NCI-H2196 (cell line): ENCODE measurements around the gene IFTAP.
A peak's percentile ranks its signal among the peaks of the same experiment; 100 is the strongest.
"Not testable (repeated sequence)": the region's sequence is repeated elsewhere in the genome, so short reads cannot be mapped to it uniquely, and the experiment has no call there.

Source experiments
- DNase-seq: peaks from one replicate; lab custom pipeline; 2025; ENCODE audit not compliant: unreplicated experiment; lab: John Stamatoyannopoulos, UW

The IFTAP gene

DNA sequence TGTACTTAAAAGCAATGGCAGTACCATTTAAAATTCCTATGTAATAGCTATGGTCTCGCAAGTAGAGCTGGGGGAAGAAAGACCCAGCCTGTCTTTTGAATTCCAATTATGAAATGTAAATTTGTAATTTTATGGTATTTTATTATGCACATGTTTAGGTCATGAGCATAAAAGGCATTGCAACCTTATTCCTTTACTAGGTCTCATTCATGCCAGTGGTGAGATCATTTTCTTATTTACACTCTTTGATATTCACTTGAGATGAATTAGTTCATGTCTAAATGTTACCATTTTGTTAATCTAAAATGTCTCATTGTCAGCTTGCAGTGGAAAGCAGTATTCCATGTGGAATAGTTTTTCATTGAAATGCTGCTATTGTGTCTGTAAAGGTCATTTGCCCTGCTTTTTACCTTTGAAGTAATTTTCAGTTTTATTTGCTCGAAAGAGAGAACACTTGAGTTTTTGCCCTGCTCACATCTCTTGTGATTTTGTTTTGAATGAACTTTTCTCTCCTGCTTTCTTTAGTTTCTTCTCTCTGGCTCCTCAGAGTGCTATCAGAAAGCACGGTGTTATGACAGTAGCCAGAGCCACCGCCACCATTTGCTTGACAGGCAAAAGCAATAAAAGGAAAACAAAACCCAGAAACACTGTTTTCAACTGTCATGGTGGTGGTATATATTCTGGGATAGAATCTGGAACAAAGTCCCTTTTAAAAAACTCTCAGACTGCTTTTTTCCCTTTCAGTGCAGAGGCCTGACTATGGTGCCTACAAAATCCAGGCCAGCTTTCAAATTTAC lies 41.0 kb downstream of the IFTAP start:
- DNase-seq = no peak

DNA sequence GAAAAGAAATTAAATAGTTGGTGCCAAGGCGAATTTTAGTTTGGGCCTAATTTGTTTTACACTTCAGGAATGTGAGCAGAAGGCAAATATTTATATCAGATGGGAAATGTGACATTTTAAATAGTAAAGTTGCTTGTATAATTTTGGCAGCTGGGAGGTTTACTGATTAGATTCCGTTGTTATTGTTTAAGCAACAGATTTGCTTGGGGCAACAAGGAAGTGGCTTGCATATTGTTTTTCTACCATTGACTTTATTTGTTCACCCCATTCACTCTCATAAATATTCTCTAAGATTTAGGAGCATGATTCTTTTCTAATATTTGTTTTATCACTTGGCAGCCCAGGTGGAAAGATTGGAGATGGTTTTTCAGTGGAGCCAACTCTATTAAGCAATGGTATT lies 44.3 kb downstream of the IFTAP start:
- DNase-seq = no peak

DNA sequence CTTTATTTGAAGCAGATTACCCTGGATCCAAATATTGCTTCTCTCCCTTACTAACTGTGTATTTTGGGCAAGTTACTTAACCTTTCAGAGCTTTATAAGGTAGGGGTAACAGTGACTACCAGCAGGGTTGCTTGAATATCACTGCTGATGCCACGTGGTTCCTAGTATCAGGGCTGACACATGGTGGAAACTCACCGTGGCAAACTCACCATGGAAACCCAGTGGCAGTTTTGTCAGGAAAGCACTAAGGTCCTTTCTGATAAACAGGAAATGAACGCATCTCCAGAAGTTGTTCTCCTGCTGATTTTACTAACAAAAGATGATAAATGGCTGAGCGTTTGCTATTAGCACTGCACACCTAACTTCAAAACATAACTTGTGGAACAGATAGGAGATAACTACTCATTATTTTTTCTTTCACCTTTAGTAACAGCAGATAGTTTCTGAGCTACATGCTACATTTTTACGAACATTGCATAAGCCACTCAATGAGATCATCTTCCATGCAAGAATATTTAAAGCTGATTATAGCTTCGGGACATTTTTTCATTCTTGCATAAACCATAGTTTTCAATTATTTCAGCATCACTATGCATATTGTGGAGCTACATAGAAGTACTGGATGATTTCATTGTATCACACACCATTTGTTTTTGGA lies 63.4 kb downstream of the IFTAP start:
- DNase-seq = no peak

DNA sequence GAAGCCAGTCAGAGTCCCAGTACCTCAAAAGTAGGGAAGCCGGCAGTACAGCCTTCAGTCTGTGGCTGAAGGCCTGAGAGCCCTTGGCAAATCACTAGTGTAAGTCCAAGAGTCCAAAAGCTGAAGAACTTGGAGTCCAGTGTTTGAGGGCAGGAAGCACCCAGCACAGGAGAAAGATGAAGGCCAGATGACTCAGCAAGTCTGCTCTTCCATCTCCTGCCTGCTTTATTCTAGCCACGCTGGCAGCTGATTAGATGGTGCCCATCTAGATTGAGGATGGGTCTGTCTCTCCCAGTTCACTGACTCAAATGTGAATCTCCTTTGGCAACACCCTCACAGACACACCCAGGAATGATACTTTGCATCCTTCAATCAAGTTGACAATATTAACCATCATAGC lies 67.1 kb downstream of the IFTAP start:
- not testable (repeated sequence) for DNase-seq

GRCh38 chr11:36672815-36673450 lies 78.6 kb downstream of the IFTAP start:
- peak; percentile 23 for DNase-seq

DNA sequence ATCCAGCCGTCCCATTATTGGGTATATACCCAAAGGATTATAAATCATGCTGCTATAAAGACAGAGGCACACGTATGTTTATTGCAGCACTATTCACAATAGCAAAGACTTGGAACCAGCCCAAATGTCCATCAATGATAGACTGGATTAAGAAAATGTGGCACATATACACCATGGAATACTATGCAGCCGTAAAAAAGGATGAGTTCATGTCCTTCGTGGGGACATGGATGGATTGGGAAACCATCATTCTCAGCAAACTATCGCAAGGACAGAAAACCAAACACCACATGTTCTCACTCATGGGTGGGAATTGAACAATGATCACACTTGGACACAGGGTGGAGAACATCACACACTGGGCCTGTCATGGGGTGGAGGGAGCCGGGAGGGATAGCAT lies 85.2 kb downstream of the IFTAP start:
- not testable (repeated sequence) for DNase-seq

GRCh38 chr11:36683818-36684217 lies 89.5 kb downstream of the IFTAP start:
- no peak for DNase-seq

GRCh38 chr11:36684840-36685801 lies 90.8 kb downstream of the IFTAP start:
- DNase-seq = no peak

- DNase-seq = no peak
Measured at GRCh38 chr11:36688132-36688531, 93.8 kb downstream of the IFTAP start.

DNA sequence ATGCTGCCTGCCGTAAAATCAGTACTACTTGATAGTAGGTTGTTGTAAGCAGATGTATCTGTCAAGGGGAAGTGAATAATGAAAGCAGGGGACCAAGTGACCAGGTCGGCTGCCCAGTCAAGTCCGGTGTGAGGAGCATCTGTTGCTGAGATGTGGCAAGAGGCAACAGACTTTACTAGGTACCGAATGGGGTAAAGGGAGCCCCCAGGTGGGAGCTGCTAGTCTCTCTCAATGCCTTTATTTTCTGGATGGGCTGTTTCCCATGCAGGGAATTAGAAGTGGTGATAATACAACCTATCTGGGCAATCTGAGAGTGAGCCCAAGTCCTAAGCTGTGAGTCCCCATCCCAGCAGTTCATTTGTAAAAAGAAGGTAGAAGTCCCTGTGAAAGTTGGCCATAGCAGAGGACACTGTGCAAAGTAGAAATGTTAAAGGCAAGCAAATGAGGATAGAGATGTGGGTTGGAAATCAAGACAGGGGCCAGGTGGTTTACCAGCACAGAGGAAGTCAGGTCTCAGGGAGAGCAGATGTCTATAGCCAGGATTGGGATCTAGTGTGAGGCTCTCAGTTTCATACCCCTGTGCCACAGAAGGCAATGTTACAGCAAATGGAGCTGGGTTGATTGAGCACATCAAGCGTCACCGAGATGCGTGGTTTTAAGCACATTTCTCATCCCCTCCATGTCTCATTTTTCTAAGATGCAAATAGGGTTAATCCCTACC lies 94.4 kb downstream of the IFTAP start:
- DNase-seq = no peak

DNA sequence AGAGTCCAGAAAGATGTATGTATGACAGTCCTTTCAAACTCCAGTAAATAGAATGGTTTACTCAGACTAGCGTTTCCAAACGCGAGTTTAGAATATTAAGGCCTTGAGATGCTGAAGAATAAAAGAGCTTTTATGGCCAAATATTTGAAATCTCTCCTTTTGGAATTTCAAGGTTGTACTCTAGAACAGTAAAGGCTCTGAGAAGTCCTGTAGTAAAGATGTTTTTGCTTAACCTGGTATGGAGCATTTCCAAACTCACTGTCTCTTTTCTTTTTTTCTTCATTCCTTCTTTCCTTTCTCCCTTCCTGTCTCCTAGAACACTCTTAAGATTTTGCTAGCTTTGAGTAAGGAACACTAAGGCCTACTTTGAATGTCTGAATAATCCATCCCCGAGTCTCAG lies 95.1 kb downstream of the IFTAP start:
- DNase-seq = no peak

DNA sequence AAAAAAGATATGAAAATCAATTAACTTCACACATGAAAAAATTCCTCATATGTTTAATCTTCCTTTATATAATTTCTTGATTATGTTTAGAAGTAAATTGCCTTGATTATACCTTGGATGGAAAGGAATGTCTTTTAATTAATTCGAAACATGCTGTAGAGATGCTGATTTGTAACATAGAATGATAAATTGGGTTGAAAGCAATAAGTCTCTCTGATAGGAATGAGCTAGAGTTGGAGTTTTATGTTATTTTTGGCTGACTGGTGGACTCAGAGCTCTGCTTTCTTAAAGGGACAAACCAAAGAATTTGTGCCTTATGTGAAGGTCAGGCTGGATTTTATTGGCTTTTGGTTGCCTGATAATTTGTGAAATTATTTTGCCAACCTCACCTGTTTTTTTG lies 98.4 kb downstream of the IFTAP start:
- DNase-seq = no peak

DNA sequence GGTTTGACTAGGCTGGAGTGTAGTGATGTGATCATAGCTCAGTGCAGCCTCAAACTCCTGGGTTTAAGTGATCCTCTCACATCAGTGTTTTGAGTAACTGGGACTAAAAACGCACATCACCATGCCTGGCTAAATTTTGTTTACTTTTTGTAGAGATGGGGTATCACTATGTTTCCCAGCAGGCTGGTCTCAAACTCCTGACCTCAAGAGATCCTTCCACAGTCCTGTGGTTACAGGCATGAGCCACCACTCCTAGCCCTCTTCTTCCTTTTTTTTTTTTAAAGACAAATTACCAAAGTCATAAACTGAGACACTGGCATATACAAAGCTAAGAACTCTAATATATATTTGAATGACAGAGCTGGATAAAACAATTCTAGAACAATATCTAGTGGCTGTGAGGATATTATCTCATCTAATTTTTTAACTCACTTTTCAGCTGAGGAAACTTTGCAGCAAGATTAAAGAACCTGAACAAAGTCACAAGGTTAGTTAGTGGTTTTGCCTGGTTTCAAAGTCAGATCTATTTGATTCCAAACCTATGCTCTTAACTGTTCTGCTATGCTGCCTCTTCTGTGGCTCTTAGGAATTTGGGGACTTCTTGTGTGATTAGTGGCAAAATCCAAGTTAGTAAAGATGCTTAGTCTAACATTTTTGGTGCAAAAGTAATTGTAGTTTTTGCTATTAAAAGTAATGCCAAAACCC lies 99.0 kb downstream of the IFTAP start:
- DNase-seq = no peak

DNA sequence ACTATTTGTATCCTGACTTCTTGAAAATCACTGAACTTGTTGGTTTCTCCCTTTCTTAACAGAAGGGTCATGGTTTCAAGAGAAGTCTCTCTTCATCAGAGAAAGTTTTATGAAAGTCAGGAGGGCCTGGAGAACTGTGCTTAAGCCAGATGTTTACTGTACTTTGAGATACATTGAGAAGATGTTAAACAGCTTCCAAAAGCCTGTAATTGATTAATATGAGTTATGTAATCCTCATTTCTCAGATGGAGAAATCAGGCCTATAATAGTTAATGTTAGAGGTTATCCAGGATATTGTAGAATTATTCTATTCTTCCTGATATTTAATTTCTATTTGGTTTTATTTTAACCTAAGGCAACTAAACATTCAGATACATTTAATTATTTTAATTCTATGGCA lies 100.8 kb downstream of the IFTAP start:
- no peak for DNase-seq

- no peak for DNase-seq
Measured at GRCh38 chr11:36695571-36695970, 101.3 kb downstream of the IFTAP start.

DNA sequence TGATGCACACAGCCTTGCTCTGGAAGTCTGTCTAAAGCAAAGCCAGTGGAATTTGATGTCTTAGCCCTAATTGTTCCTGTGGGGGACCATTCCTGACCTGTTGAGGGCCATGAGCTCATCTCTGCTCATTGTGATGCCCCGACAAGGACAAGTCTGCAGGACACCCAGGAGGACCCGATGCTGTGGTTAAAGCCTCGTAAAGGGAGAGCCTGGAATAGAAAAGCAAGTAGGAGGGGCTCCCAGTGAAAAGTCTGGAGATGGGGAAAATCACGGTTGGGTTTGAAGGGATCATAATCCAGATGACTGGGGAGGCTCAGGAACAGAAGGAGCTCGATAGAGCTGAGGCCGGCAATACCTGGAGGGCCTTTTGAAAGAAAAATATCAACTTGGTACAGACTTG lies 102.2 kb downstream of the IFTAP start:
- DNase-seq = no peak

DNA sequence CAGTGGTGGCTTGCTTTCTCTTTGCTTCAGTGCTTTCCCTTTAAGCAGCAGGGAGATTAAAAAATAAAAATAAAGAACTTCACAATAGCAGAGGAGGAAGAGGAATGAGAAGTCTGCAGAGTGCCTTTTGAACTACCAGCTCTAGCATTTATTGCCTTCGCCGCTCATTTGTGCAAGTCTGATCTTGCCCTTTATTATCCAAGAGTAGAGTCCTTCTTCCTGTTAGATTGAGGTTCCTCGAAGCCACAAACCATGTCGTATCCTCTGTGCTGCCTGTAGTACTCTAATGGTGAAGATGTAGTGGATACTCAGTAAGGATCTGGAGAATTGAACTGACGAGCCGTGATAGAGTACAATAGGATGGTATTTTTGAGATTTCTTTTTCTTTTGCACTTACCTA lies 105.0 kb downstream of the IFTAP start:
- DNase-seq = no peak

DNA sequence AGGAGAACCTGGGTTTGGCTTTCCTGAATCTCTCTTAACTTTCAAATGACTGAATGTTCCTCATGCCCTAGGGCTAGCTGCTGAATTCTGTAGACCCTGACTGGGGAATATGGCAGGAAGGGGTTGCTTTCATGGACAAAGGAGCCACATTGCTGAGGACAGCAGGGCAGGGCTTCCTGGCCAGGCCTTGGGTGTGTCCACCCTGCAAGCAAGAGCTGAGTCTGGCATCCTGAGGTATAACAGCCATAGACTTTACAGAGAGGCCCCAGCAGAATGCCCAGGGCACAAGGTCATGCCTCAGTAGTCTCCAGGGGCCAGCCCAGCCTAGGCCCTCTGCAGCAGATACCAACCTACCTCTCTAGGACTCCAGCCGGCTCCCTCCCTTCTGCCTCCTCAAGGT lies 105.9 kb downstream of the IFTAP start:
- no peak for DNase-seq

- DNase-seq = peak; percentile 48
Measured at GRCh38 chr11:36702330-36703054, 108.2 kb downstream of the IFTAP start.
